ENCODE measurements around the gene DNAJA2.

Gene DNAJA2

DNA sequence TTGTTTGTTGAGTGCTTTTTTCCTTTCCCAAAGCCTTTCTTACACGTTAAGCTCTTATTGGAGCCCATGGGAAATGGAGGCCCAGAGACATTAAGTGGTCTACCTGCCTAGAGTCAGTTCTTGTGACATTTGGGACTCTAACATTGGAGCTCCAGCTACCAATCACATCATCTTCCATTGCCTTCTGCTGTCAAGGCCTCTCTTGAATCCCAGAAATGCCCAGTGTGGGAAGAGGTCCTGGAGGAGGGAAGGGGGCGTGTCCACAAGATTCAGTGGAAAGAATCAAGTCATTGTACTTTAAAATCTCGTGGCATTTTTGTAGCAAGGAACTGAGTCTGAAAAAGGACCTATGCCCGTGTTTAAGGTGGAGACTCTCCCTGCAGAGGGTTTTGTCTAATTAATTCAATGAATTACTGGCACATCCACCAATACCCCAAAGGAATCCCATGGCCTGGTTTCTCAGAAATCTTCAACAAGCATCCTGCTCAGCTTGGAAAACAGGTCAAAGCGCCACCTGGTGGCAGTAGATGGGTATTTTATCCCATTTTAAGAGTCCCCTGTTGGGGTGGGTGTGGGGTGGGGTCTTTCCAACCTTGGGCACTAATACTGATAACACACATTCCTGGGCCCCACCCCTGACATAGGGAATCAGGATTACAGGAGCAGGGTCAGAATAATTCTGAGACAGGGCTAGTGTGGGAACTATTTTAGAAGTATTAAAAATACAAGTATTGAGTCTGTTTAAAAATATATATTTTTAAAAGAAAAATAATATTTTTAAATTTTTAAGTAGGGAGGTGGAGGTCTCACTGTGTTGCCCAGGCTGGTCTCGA lies 64.7 kb downstream of the DNAJA2 start:
- H3K27me3 ChIP-seq (ENCODE audit: control insufficient read depth, insufficient read depth, low read length) = no peaks in the 10 kb centered on the region
- H3K9me3 ChIP-seq (replicated peaks; ENCODE audit: low read length) = no peaks in the 10 kb centered on the region
- no peak overlapping the region for H3K4me3 ChIP-seq (ENCODE audit: low read length)
- peaks cover 24% of the 10 kb centered on the region for H3K36me3 ChIP-seq (ENCODE audit: insufficient read depth, low read length)
- H3K4me2 ChIP-seq (ENCODE audit: low read length) = no peak overlapping the region
- H3K9ac ChIP-seq (ENCODE audit: low read depth, low read length) = no peak overlapping the region
- no peaks in the 10 kb centered on the region for H3K4me1 ChIP-seq (ENCODE audit: control insufficient read depth, insufficient read depth, low read length)

DNA sequence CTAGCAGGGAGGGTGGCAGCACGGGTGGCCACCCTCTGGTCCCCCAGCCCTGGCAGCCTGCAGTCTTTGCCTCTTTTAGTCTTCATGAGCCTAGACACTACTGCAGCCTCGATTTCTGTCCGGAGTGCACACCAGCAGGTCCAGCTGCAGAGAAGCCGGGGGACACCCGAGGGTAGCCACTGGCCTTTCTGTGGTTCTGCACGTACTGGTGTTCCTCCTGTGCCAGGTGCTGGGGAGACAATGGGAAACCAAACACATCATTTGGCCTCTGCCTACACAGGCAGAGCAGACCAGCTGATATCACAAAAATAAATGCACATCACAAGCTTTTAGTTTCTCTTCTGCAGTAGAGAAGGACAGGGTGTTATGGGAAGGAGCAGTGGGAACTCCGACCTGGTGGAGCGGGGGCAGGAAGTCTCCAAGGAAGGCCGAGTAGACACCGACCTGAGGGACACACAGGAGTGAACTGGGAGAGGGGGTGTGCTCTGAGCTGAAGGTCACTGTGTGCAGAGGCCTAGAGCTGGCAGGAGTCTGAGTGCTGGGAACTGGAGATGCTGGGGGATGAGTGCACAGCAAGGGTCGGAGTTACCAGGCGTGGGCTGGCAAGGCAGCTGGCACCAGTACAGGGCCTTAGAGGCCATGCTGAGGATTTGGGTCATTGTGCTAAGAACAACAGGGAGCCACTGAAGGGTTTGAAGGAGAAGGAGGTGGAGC lies 66.3 kb downstream of the DNAJA2 start:
- H3K9me3 ChIP-seq (replicated peaks; ENCODE audit: low read length) = no peaks in the 10 kb centered on the region
- H3K36me3 ChIP-seq (ENCODE audit: insufficient read depth, low read length) = peaks cover 25% of the 10 kb centered on the region
- no peaks in the 10 kb centered on the region for H3K27me3 ChIP-seq (ENCODE audit: control insufficient read depth, insufficient read depth, low read length)
- no peak overlapping the region for H3K9ac ChIP-seq (ENCODE audit: low read depth, low read length)
- no peaks in the 10 kb centered on the region for H3K4me1 ChIP-seq (ENCODE audit: control insufficient read depth, insufficient read depth, low read length)
- no peak overlapping the region for H3K4me2 ChIP-seq (ENCODE audit: low read length)
- no peak overlapping the region for H3K4me3 ChIP-seq (ENCODE audit: low read length)

DNA sequence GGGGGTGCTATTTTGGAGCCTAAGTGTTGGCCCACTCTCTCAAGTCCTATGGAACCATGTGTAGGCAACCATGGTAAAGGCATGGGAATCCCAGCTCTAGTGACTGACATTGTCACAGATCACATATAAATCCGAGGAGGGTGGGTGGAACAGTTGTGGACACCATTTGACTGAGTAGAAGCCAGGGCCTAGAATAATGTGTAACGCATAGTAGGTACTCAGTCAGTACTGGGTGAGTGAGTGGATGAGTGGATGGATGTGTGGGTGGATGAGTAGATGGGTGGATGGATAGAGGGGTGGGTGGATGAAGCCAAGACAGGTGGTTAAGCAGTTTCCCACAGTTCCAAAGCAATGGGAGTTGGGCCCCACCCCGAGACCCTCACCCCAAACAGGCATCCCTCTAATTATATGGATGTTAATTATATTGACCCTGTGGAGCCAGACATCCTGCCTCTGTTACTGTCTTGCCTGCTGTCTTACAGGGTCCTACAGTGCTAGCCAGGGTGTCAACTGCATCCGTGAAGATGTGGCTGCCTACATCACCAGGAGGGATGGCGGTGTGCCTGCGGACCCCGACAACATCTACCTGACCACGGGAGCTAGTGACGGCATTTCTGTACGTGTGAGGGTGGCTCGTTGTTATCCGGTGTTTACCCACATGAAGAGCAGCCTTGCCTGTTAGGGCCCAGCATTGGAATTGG lies 67.0 kb downstream of the DNAJA2 start:
- H3K9ac ChIP-seq (ENCODE audit: low read depth, low read length) = no peak overlapping the region
- no peak overlapping the region for H3K4me2 ChIP-seq (ENCODE audit: low read length)
- H3K27me3 ChIP-seq (ENCODE audit: control insufficient read depth, insufficient read depth, low read length) = no peaks in the 10 kb centered on the region
- H3K4me3 ChIP-seq (ENCODE audit: low read length) = no peak overlapping the region
- no peaks in the 10 kb centered on the region for H3K9me3 ChIP-seq (replicated peaks; ENCODE audit: low read length)
- H3K4me1 ChIP-seq (ENCODE audit: control insufficient read depth, insufficient read depth, low read length) = no peaks in the 10 kb centered on the region
- H3K36me3 ChIP-seq (ENCODE audit: insufficient read depth, low read length) = peaks cover 22% of the 10 kb centered on the region

Data from skeletal muscle satellite cell (primary cell).